ENCODE results near the gene SMYD2.

DNA sequence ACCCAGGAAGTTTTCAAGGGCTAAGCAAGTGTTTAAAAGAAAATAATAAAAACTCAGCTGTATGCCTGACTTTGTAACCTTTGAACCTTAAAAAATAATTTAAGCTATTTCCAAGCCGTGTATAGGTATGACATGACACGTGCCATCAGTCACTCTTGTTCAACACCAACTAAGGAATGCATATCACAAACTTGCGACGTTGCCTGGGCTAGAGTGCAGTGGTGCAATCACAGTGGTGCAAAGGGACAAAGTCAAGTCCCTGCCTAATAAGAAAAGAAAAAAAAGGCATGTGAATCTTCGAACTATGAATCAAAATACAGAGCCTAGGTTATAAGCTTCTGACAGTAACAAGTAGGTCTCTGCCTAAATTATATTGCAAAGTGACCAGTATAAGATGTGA is 79.2 kb downstream of the SMYD2 start:
- TF ChIP-seq, protein P1, sequence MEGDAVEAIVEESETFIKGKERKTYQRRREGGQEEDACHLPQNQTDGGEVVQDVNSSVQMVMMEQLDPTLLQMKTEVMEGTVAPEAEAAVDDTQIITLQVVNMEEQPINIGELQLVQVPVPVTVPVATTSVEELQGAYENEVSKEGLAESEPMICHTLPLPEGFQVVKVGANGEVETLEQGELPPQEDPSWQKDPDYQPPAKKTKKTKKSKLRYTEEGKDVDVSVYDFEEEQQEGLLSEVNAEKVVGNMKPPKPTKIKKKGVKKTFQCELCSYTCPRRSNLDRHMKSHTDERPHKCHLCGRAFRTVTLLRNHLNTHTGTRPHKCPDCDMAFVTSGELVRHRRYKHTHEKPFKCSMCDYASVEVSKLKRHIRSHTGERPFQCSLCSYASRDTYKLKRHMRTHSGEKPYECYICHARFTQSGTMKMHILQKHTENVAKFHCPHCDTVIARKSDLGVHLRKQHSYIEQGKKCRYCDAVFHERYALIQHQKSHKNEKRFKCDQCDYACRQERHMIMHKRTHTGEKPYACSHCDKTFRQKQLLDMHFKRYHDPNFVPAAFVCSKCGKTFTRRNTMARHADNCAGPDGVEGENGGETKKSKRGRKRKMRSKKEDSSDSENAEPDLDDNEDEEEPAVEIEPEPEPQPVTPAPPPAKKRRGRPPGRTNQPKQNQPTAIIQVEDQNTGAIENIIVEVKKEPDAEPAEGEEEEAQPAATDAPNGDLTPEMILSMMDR (IDR thresholded peaks at IDR 0.05) = no peak
- no peak for TF ChIP-seq POLR2A (IDR thresholded peaks at IDR 0.05)
